Natural killer cell treated with Interleukin-12 subunit alpha and Interleukin-12 subunit beta and Interleukin-15 and Interleukin-18, amount 100 ng/mL, for 72 hours (primary cell): Measurements from ENCODE around the gene TMEM184B. TPM values are rescaled to one million over a fixed set of nuclear protein-coding genes. Genes with fewer than 3 reads are reported as not detected.
"Not testable (repeated sequence)": the region's sequence is repeated elsewhere in the genome, so short reads cannot be mapped to it uniquely, and the experiment has no call there.

Experiments
- ATAC-seq, 2 donors: fragments of 150-1000 bp; cut with Tn5 transposase in 1 of 2; sonication (Bioruptor Pico), chemical (Tn5 transposase) in 1 of 2; 2 replicates each; pipeline ENCODE4 v1.10.0; 2021
- DNase-seq: peaks from one replicate; pipeline ENCODE4 v3.0.0; 2022; ENCODE audit warnings: low spot score
- H3K27ac Mint-ChIP-seq, 2 donors: 1 replicate in 1 of 2; 2 replicates in 1 of 2; pipeline ENCODE4 v1.8.0; 2022; ENCODE audit warnings: mixed read lengths in 2 of 2, mild to moderate bottlenecking in 1 of 2, moderate library complexity in 1 of 2
- H3K27me3 Mint-ChIP-seq, 2 donors: 1 replicate in 1 of 2; 2 replicates in 1 of 2; pipeline ENCODE4 v1.8.0; 2022; ENCODE audit warnings: mixed read lengths in 2 of 2
- H3K36me3 Mint-ChIP-seq: one replicate; pipeline ENCODE4 v1.8.0; 2022; ENCODE audit warnings: mixed read lengths
- H3K4me1 Mint-ChIP-seq, 2 donors: 1 replicate in 1 of 2; 2 replicates in 1 of 2; pipeline ENCODE4 v1.8.0; 2022; ENCODE audit warnings: low read depth in 2 of 2, mixed read lengths in 2 of 2, mild to moderate bottlenecking in 1 of 2
- H3K4me3 Mint-ChIP-seq: one replicate; pipeline ENCODE4 v1.8.0; 2022; ENCODE audit warnings: mixed read lengths
- H3K9me3 Mint-ChIP-seq: 2 replicates; pipeline ENCODE4 v1.8.0; 2022; ENCODE audit warnings: mixed read lengths
- total RNA-seq, 2 donors: library from RNA; stranded (reverse); gene quantifications; one replicate each; pipeline ENCODE4 v1.2.3, GENCODE V29; 2022

Gene TMEM184B
- total RNA-seq, 2 donors from 2014 or later = 59.4 to 59.8 TPM

GRCh38 chr22:38243007-38243765, 29.6 kb downstream of the TMEM184B start:
- H3K27ac Mint-ChIP-seq = no peak overlapping the region
- H3K4me1 Mint-ChIP-seq = peaks cover 0 to 10% of the 10 kb centered on the region in 2 donors
- no peak for DNase-seq
- no peaks in the 10 kb centered on the region for H3K9me3 Mint-ChIP-seq
- no peaks in the 10 kb centered on the region for H3K27me3 Mint-ChIP-seq
- no peak overlapping the region for H3K4me3 Mint-ChIP-seq
- no peaks in the 10 kb centered on the region for H3K36me3 Mint-ChIP-seq
- ATAC-seq = no peak

DNA sequence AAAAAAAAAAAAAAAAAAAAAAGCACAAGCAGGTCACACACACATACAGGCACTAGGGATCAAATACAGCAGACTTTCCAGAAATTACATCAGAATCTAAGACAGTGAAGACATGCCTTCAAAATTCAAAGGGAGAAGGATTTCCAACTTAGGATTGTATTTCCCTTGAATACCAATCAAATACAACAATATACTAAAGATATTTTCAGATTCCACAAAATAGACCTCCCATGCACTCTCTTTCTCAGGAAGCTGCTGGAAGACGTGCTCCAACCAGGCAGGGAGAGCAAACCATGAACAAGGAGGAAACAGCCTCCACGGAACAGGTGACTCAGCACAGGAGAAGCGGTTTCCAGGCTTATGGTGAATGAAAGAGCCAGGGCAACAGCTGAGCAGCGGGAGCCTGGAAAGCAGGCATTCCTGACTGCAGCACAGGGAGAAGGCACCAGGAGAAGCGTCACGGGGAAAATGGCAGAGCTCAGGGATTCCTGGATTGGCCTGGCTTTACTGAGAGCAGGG, 32.0 kb downstream of the TMEM184B start:
- Mint-ChIP-seq H3K9me3 (no peaks in the 10 kb centered on the region), H3K36me3 (no peaks in the 10 kb centered on the region), H3K27me3 (no peaks in the 10 kb centered on the region), H3K27ac (no peak overlapping the region), H3K4me3 (no peak overlapping the region), H3K4me1 (peaks cover 0 to 11% of the 10 kb centered on the region in 2 donors)
- no peak for DNase-seq
- ATAC-seq = no peak

DNA sequence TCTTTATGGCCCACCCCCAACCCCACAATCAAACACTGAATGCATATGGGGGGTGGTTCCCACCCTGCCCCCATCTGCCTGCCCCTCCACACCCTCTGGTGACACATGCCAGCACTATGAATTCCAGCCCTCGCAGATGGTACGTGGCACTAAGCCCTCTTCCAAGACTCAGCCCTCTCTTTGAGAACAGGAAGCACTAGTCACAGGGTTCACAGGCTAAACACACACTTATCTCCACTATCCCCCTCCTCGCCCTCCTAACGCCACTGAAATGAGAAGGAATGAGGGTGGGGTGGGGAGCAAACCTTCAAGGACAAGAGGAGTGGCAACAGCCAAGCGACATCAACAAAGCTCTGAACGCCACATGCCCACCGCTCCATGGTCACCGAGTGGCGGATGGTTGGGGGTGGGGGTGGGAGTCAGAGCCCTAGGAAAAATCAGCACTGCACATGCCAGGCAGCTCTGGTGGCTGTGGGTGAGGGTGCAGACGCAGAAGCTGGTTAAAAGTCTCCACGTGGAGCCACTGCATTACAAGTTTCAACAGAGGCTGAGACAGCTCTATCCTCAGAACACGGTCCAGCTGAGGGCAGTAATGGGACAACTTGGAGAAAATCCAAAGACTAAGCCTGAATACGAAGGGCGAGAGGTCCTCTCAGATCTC, 33.6 kb downstream of the TMEM184B start:
- DNase-seq (no peak), ATAC-seq (no peak)
- Mint-ChIP-seq H3K27me3 (no peaks in the 10 kb centered on the region), H3K36me3 (no peaks in the 10 kb centered on the region), H3K9me3 (no peaks in the 10 kb centered on the region), H3K4me3 (no peak overlapping the region), H3K4me1 (peaks cover 0 to 14% of the 10 kb centered on the region in 2 donors), H3K27ac (no peak overlapping the region)

DNA sequence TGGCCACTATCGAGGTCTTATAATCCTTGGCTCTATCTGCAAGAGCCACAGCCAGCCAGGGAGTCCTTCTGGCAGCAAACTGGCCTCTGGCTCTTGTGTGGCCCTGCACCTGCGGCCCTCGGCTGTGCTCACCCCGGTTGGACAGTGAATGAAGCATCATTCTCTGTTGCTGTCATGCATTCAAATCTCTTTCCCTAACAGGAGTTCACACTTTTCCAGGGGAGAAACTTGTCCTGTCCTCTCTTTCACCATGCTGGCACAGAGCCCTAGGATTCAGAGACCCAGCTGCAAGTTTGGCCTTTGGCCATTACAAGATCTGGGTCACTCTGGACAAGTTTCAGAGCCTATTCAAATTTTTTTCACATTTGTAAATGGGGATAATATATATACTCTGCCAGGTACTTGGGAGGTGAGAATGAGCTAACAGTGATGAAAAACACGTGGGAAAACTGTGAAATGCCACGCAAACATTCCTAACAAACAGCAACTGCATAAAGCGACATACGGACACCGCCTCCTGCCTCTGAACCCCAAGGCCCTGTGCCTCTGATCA, 34.2 kb downstream of the TMEM184B start:
- Mint-ChIP-seq H3K4me1 (peaks cover 0 to 12% of the 10 kb centered on the region in 2 donors), H3K27me3 (no peaks in the 10 kb centered on the region), H3K4me3 (no peak overlapping the region), H3K27ac (peak overlapping the region in 1 of 2 donors; percentile 33), H3K36me3 (no peaks in the 10 kb centered on the region), H3K9me3 (no peaks in the 10 kb centered on the region)
- no peak for DNase-seq
- ATAC-seq = no peak

GRCh38 chr22:38236786-38237185, 36.0 kb downstream of the TMEM184B start:
- no peaks in the 10 kb centered on the region for H3K36me3 Mint-ChIP-seq
- H3K27ac Mint-ChIP-seq = no peak overlapping the region
- no peak for ATAC-seq
- peaks cover 0 to 10% of the 10 kb centered on the region in 2 donors for H3K4me1 Mint-ChIP-seq
- no peaks in the 10 kb centered on the region for H3K9me3 Mint-ChIP-seq
- no peak for DNase-seq
- H3K4me3 Mint-ChIP-seq = no peak overlapping the region
- H3K27me3 Mint-ChIP-seq = no peaks in the 10 kb centered on the region

- no peaks in the 10 kb centered on the region for H3K9me3 Mint-ChIP-seq
- ATAC-seq (no peak), DNase-seq (no peak)
- H3K36me3 Mint-ChIP-seq = no peaks in the 10 kb centered on the region
- no peaks in the 10 kb centered on the region for H3K27me3 Mint-ChIP-seq
- H3K4me3 Mint-ChIP-seq = no peak overlapping the region
- no peak overlapping the region for H3K27ac Mint-ChIP-seq
- peaks cover 9 to 19% of the 10 kb centered on the region in 2 donors for H3K4me1 Mint-ChIP-seq
Observed at GRCh38 chr22:38235240-38235850, 37.5 kb downstream of the TMEM184B start.

GRCh38 chr22:38233856-38234255, 39.0 kb downstream of the TMEM184B start:
- H3K27me3 Mint-ChIP-seq, H3K27ac Mint-ChIP-seq, DNase-seq, H3K9me3 Mint-ChIP-seq, H3K4me3 Mint-ChIP-seq, H3K36me3 Mint-ChIP-seq, ATAC-seq: not testable (repeated sequence)
- H3K4me1 Mint-ChIP-seq = peaks cover 11 to 21% of the 10 kb centered on the region in 2 donors

DNA sequence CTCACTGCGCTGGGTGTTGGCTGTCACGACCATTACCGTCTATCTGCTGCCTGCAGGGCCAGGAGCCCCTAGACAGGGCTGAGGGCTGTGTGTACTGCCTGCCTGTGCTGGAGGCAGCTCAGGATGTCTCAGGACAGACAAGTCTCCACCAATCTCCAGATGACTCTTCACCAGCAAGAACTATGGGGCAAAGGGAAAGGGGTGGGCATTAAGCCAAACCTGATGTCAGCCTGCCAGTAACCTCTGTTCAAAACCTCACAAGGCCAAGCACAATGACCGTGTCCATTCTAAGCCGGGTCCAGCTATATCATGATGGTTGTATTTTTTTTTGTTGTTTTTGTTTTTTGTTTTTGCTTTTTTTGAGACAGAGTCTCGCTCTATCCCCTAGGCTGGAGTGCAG, 39.4 kb downstream of the TMEM184B start:
- DNase-seq = no peak
- no peak overlapping the region for H3K4me3 Mint-ChIP-seq
- H3K27me3 Mint-ChIP-seq = no peaks in the 10 kb centered on the region
- H3K27ac Mint-ChIP-seq = peak overlapping the region in 1 of 2 donors; percentile 48
- no peaks in the 10 kb centered on the region for H3K36me3 Mint-ChIP-seq
- peaks cover 15 to 25% of the 10 kb centered on the region in 2 donors for H3K4me1 Mint-ChIP-seq
- no peaks in the 10 kb centered on the region for H3K9me3 Mint-ChIP-seq
- no peak for ATAC-seq

DNA sequence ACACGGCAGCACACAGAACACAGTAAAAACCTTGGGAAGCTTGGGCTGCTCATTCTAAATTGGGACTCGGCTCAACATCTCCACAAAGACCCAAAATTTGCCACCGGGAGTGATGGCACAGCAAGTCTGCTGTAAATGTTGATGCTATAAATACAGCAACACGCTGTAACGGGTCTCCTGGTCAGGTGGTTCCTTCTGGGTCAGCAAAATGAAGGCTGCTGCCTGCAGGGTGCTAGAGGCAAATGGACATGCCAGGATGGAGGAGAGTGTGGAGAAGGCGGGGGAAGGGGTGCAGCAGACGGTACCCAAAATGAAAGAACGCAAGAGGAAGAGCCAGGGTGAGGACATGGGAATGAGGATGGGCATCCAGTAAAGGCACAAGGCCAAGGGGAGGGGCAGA, 40.6 kb downstream of the TMEM184B start:
- DNase-seq = no peak
- H3K9me3 Mint-ChIP-seq = no peaks in the 10 kb centered on the region
- no peaks in the 10 kb centered on the region for H3K36me3 Mint-ChIP-seq

DNA sequence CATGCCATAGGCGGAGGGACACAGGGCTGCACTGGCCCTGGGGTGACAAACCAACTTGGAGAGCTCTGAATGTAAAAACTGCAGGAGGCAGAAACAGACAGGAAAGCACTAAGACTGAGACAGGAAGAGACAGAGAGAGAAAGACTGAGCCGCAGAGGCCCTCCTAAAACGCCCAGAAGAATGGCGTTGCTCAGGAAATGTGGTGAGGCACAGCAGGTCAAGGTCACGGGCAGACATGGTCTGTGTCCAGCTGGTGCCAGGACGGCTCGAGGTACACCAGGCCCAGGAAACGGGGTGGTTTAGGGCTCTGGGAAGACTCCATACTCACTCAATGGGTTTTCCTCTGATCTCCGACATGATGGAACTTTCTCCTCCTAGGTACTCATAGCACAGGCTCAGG, 41.9 kb downstream of the TMEM184B start:
- DNase-seq (no peak), ATAC-seq (no peak)
- no peaks in the 10 kb centered on the region for H3K27me3 Mint-ChIP-seq
- H3K4me1 Mint-ChIP-seq = peaks cover 15 to 23% of the 10 kb centered on the region in 2 donors
- H3K27ac Mint-ChIP-seq = peak overlapping the region; percentile 64 to 89
- H3K9me3 Mint-ChIP-seq = no peaks in the 10 kb centered on the region
- H3K4me3 Mint-ChIP-seq = peak overlapping the region; percentile 20
- H3K36me3 Mint-ChIP-seq = no peaks in the 10 kb centered on the region

More for the DNA sequence above, 40.6 kb downstream of the TMEM184B start:
- ATAC-seq = no peak
- Mint-ChIP-seq H3K4me3 (no peak overlapping the region), H3K27me3 (no peaks in the 10 kb centered on the region), H3K4me1 (peaks cover 15 to 25% of the 10 kb centered on the region in 2 donors), H3K27ac (peak overlapping the region in 1 of 2 donors; percentile 48)

GRCh38 chr22:38230108-38230825, 42.5 kb downstream of the TMEM184B start:
- Mint-ChIP-seq H3K27me3 (no peaks in the 10 kb centered on the region), H3K4me3 (peak overlapping the region; percentile 20), H3K9me3 (no peaks in the 10 kb centered on the region), H3K4me1 (peaks cover 15 to 20% of the 10 kb centered on the region in 2 donors), H3K27ac (peak overlapping the region; percentile 64 to 89), H3K36me3 (no peaks in the 10 kb centered on the region)
- DNase-seq = no peak
- ATAC-seq = peak; percentile 34 to 41

GRCh38 chr22:38228873-38229740, 43.7 kb downstream of the TMEM184B start:
- ATAC-seq (peak in 1 of 2 donors; percentile 7), DNase-seq (no peak)
- Mint-ChIP-seq H3K4me1 (peaks cover 15 to 20% of the 10 kb centered on the region in 2 donors), H3K36me3 (no peaks in the 10 kb centered on the region), H3K4me3 (no peak overlapping the region), H3K9me3 (no peaks in the 10 kb centered on the region), H3K27ac (peak overlapping the region; percentile 57 to 60), H3K27me3 (no peaks in the 10 kb centered on the region)
